GM19239 (cell line): ENCODE data around the gene RBM23.

Experiments used
- DNase-seq: peaks from one replicate; pipeline ENCODE4 v3.0.0; 2011; ENCODE audit warnings: low spot score; ENCODE audit not compliant: insufficient read length
- FAIRE-seq: peaks from 2 replicates; lab custom pipeline; 2011; peaks lifted over from hg19 to GRCh38; lab: Jason Lieb, UNC

RBM23 gene

GRCh38 chr14:22887990-22888378 lies 31.0 kb downstream of the RBM23 start:
- DNase-seq = peak; percentile 41
- peak; percentile 93 for FAIRE-seq

- DNase-seq (peak; percentile 46), FAIRE-seq (peak; percentile 86)
Observed at GRCh38 chr14:22887260-22887989, 31.5 kb downstream of the RBM23 start.

GRCh38 chr14:22886500-22887259 lies 32.3 kb downstream of the RBM23 start:
- FAIRE-seq = peak; percentile 68
- DNase-seq = peak; percentile 77

- FAIRE-seq = no peak
Observed at GRCh38 chr14:22885975-22886374, 33.0 kb downstream of the RBM23 start.

GRCh38 chr14:22884738-22885523 lies 34.0 kb downstream of the RBM23 start:
- FAIRE-seq = no peak

More at GRCh38 chr14:22885975-22886374, 33.0 kb downstream of the RBM23 start:
- DNase-seq = no peak

GRCh38 chr14:22884076-22884737 lies 34.7 kb downstream of the RBM23 start:
- no peak for FAIRE-seq
- DNase-seq = no peak

More at GRCh38 chr14:22884738-22885523, 34.0 kb downstream of the RBM23 start:
- DNase-seq = no peak

GRCh38 chr14:22883173-22883976 lies 35.6 kb downstream of the RBM23 start, which contains the start of gene REM2:
TSS of gene REM2 (plus strand) at chr14:22883222. CDS start at chr14:22883288, 66 bp downstream.
- no peak for DNase-seq

GRCh38 chr14:22882529-22883172 lies 36.3 kb downstream of the RBM23 start:
- DNase-seq (no peak), FAIRE-seq (no peak)

More at GRCh38 chr14:22883173-22883976, 35.6 kb downstream of the RBM23 start, which contains the start of gene REM2:
- no peak for FAIRE-seq

GRCh38 chr14:22882064-22882463 lies 36.9 kb downstream of the RBM23 start:
- no peak for FAIRE-seq

GRCh38 chr14:22878271-22879246 lies 40.4 kb downstream of the RBM23 start:
- no peak for FAIRE-seq
- DNase-seq = no peak

More at GRCh38 chr14:22882064-22882463, 36.9 kb downstream of the RBM23 start:
- DNase-seq = no peak

- no peak for FAIRE-seq
- no peak for DNase-seq
Observed at GRCh38 chr14:22877000-22877501, 41.9 kb downstream of the RBM23 start.

GRCh38 chr14:22875748-22876319 lies 43.1 kb downstream of the RBM23 start:
- no peak for FAIRE-seq

GRCh38 chr14:22875003-22875747 lies 43.8 kb downstream of the RBM23 start:
- FAIRE-seq (no peak), DNase-seq (no peak)

More at GRCh38 chr14:22875748-22876319, 43.1 kb downstream of the RBM23 start:
- DNase-seq = no peak

GRCh38 chr14:22872833-22873520 lies 46.0 kb downstream of the RBM23 start:
- no peak for DNase-seq
- no peak for FAIRE-seq

GRCh38 chr14:22872033-22872832 lies 46.7 kb downstream of the RBM23 start:
- DNase-seq (peak; percentile 73), FAIRE-seq (peak; percentile 80)
